ENCODE data around the gene PDE2A. TPM values are rescaled to one million over a fixed set of nuclear protein-coding genes. Genes with fewer than 3 reads are reported as not detected.

The PDE2A gene
- total and polyA plus RNA-seq, 10 of the 15 experiments (the other 5 are each of a cell fraction or from before 2014, with no cell fraction given), result 0.06 to 0.15 (median 0.11) TPM; not detected in 6

DNA sequence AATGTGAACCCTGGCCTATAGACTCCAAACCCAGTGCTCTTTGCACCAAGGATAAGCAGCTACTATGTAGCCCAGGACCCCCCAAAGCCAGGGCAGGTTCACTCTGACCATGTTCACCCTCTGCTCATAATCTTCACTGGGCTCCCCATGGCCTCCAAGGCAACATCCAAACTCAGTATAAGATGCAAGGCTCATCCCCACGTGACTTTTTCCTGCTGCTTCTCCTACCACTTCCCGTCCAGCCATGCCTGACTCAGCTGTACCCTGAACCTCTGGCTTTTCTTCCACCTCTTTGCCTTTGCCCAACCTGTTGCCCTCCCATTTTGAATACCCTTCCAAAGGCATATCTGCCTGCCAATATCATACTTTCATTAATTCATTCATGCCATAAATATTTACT, 27.8 kb downstream of the PDE2A start:
- ATAC-seq, result no peak

More for the DNA sequence above, 27.8 kb downstream of the PDE2A start:
- no peak for DNase-seq (ENCODE audit: low read depth, low spot score)
- no peaks in the 10 kb centered on the region for H3K9me3 ChIP-seq (replicated peaks; ENCODE audit: control insufficient read depth, insufficient read depth, low read length)
- H3K4me2 ChIP-seq (ENCODE audit: control insufficient read depth, insufficient read depth), result no peak overlapping the region
- no peak overlapping the region for H3K27ac ChIP-seq (ENCODE audit: control insufficient read depth, insufficient read depth)
- H3K9ac ChIP-seq (ENCODE audit: control insufficient read depth, insufficient read depth, low read length), result no peak overlapping the region
- BruUV-seq (replicated peaks), result no TSS peak
- no peaks in the 10 kb centered on the region for H3K36me3 ChIP-seq (ENCODE audit: control insufficient read depth in 2 of 2, insufficient read depth in 2 of 2, low read length in 1 of 2)
- H3K27me3 ChIP-seq (replicated peaks in 1 of 2; ENCODE audit: control insufficient read depth in 2 of 2, insufficient read depth in 2 of 2, low read length in 1 of 2), result peaks cover 4 to 5% of the 10 kb centered on the region in 2 experiments; a peak in 3 of 4 replicates
- RAD21 ChIA-PET (ENCODE audit: unreplicated experiment), result interaction anchor here (2.0 kb wide), 1 partner anchor 37 kb away, joined by 5 read pairs; no protein-coding TSS in a partner anchor
- no peak overlapping the region for H2AFZ ChIP-seq (ENCODE audit: control insufficient read depth, low read depth, low read length)
- H4K20me1 ChIP-seq (ENCODE audit: control insufficient read depth, insufficient read depth), result no peaks in the 10 kb centered on the region
- no peaks in the 10 kb centered on the region for H3K4me1 ChIP-seq (ENCODE audit: control insufficient read depth, insufficient read depth, low read length)
- H3K79me2 ChIP-seq (ENCODE audit: control insufficient read depth, insufficient read depth, low read length), result no peaks in the 10 kb centered on the region
- 0% methylated on average over 2 of the region's 2 CpGs for WGBS (ENCODE audit: insufficient coverage, insufficient replicate concordance, low lambda C conversion rate, missing lambda C conversion rate)
- SMC1A ChIA-PET (ENCODE audit: uncharacterized antibody, unreplicated experiment), result interaction anchor here (0.7 to 2.0 kb wide), 2 partner anchors 25 to 60 kb away, joined by 3 to 7 read pairs; no protein-coding TSS in a partner anchor
- in situ Hi-C loops (cut with MboI), result loop anchor here (5.0 kb wide), 1 partner anchor 64 kb away; no protein-coding TSS in a partner anchor
- intact Hi-C loops (cut with micrococcal nuclease; ENCODE audit: unreplicated experiment), result no loop called here
- CTCF ChIA-PET, result interaction anchor here (0.7 to 1.3 kb wide), 4 partner anchors 37 to 73 kb away, joined by 3 to 4 read pairs (median 4); no protein-coding TSS in a partner anchor
- no peak overlapping the region for H3K4me3 ChIP-seq
- FAIRE-seq, result no peak
- POLR2A ChIA-PET, result interaction anchor here (0.6 kb wide), 1 partner anchor 21 kb away, joined by 4 read pairs; no protein-coding TSS in a partner anchor
- no peak for TF ChIP-seq POLR2A (IDR thresholded peaks at IDR 0.05; ENCODE audit: low read depth, low read length)
- no peak for TF ChIP-seq NR2C2 (IDR thresholded peaks at IDR 0.05; ENCODE audit: borderline replicate concordance, control insufficient read depth, insufficient read length, low read depth)
- TF ChIP-seq, protein P1, sequence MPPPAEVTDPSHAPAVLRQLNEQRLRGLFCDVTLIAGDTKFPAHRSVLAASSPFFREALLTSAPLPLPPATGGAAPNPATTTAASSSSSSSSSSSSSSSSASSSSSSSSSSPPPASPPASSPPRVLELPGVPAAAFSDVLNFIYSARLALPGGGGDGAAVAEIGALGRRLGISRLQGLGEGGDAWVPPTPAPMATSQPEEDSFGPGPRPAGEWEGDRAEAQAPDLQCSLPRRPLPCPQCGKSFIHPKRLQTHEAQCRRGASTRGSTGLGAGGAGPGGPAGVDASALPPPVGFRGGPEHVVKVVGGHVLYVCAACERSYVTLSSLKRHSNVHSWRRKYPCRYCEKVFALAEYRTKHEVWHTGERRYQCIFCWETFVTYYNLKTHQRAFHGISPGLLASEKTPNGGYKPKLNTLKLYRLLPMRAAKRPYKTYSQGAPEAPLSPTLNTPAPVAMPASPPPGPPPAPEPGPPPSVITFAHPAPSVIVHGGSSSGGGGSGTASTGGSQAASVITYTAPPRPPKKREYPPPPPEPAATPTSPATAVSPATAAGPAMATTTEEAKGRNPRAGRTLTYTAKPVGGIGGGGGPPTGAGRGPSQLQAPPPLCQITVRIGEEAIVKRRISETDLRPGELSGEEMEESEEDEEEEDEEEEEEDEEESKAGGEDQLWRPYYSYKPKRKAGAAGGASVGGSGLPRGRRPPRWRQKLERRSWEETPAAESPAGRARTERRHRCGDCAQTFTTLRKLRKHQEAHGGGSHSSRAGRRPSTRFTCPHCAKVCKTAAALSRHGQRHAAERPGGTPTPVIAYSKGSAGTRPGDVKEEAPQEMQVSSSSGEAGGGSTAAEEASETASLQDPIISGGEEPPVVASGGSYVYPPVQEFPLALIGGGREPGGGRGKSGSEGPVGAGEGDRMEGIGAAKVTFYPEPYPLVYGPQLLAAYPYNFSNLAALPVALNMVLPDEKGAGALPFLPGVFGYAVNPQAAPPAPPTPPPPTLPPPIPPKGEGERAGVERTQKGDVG (CRISPR knock-in tag; IDR thresholded peaks at IDR 0.05), result no peak
- no peak for TF ChIP-seq RB1 (IDR thresholded peaks at IDR 0.05; ENCODE audit: borderline replicate concordance)
- no peak for TF ChIP-seq DPF2 (IDR thresholded peaks at IDR 0.05)
- TF ChIP-seq CBX3 (IDR thresholded peaks at IDR 0.05; ENCODE audit: borderline replicate concordance, low read depth), result no peak
- no peak for TF ChIP-seq CHD4 (IDR thresholded peaks at IDR 0.05)
- TF ChIP-seq NFYB (IDR thresholded peaks at IDR 0.05; ENCODE audit: insufficient read depth, low read depth, low read length), result no peak
- TF ChIP-seq SKIL (IDR thresholded peaks at IDR 0.05; ENCODE audit: low read depth, poor library complexity, severe bottlenecking), result no peak
- no peak for TF ChIP-seq E2F4 (IDR thresholded peaks at IDR 0.05; ENCODE audit: low read depth, low read length)
- no peak for TF ChIP-seq NFIC (IDR thresholded peaks at IDR 0.05; ENCODE audit: low read depth, low read length)
- TF ChIP-seq MXI1 (IDR thresholded peaks at IDR 0.05; ENCODE audit: low read depth, low read length), result no peak
- TF ChIP-seq NRF1 (conservative IDR thresholded peaks at IDR 0.05; ENCODE audit: low read depth, low read length), result no peak
- no peak for TF ChIP-seq USF1 (IDR thresholded peaks at IDR 0.05; ENCODE audit: borderline replicate concordance, extremely low read length, insufficient read depth, low read depth, low read length)
- TF ChIP-seq ZSCAN29 (IDR thresholded peaks at IDR 0.05), result no peak
